Ishikawa (cell line): ENCODE data around the gene RAB28.

ENCODE experiments used
- CEBPB ChIP-seq: IDR thresholded peaks from 2 replicates; pipeline ENCODE4 v1.6.1; 2012
- CREB1 ChIP-seq: IDR thresholded peaks from 2 replicates; pipeline ENCODE4 v1.6.1; 2012; ENCODE audit warnings: low read depth
- EP300 ChIP-seq: IDR thresholded peaks from 2 replicates; pipeline ENCODE4 v1.6.1; 2012; ENCODE audit warnings: borderline replicate concordance
- FOXM1 ChIP-seq: IDR thresholded peaks from 2 replicates; pipeline ENCODE4 v1.6.1; 2012; ENCODE audit warnings: low read depth, borderline replicate concordance
- MAX ChIP-seq: IDR thresholded peaks from 2 replicates; pipeline ENCODE4 v1.6.1; 2012
- RAD21 ChIP-seq: IDR thresholded peaks from 2 replicates; pipeline ENCODE4 v1.6.1; 2012; ENCODE audit warnings: low read depth
- REST ChIP-seq: IDR thresholded peaks from 2 replicates; pipeline ENCODE4 v1.6.1; 2012; ENCODE audit warnings: low read depth, mild to moderate bottlenecking
- TCF12 ChIP-seq: IDR thresholded peaks from 2 replicates; pipeline ENCODE4 v1.6.1; 2012; ENCODE audit warnings: low read depth
- TEAD4 ChIP-seq: IDR thresholded peaks from 2 replicates; pipeline ENCODE4 v1.6.1; 2012
- YY1 ChIP-seq: IDR thresholded peaks from 2 replicates; pipeline ENCODE4 v1.6.1; 2012; ENCODE audit warnings: low read depth

DNA sequence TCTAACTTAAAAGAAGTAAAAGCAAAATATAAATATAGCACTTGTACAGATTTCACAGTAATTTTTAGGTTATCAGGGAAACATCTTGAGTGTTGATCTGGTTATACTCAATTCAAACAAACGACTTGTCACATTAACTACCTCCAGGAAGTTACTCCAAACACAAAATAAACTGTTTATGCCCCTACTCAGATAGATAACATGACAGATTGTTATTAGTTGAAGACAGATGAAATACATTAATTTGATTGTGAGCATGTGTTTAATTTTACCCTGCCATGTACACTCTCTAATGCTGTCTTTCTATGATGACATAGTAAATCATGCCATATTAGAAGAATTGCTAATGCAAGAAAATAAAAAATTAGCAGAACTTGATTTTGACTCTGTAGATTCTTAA, 88.0 kb downstream of the RAB28 start:
- TF ChIP-seq EP300 (no peak), YY1 (no peak), MAX (no peak), CREB1 (no peak), RAD21 (no peak), FOXM1 (no peak), TEAD4 (no peak), CEBPB (no peak), REST (no peak), TCF12 (no peak)
